DOHH2 (cell line): ENCODE results near the gene EID1.

ENCODE experiments used
- H3F3A ChIP-seq: fragments of 200-600 bp; sonication (generic), shearing (Covaris generic); 2 replicates; pipeline ENCODE4 v1.6.0; 2016; ENCODE audit warnings: antibody characterized with exemption, mild to moderate bottlenecking; ENCODE audit not compliant: control insufficient read depth, insufficient read depth
- H3K27ac ChIP-seq: fragments of 200-600 bp; sonication (generic); 2 replicates; pipeline ENCODE4 v1.5.1; 2014; ENCODE audit warnings: low read depth, mild to moderate bottlenecking, low read length, moderate library complexity
- H3K27me3 ChIP-seq: fragments of 200-600 bp; sonication (generic); 2 replicates; pipeline ENCODE4 v1.6.1; 2014; ENCODE audit warnings: mild to moderate bottlenecking, low read length, mixed read lengths; ENCODE audit not compliant: control insufficient read depth
- H3K36me3 ChIP-seq: fragments of 200-600 bp; sonication (generic); 2 replicates; pipeline ENCODE4 v1.6.1; 2014; ENCODE audit warnings: mild to moderate bottlenecking, low read length, moderate library complexity, mixed read lengths; ENCODE audit not compliant: control insufficient read depth
- H3K4me1 ChIP-seq: fragments of 200-600 bp; sonication (generic); 2 replicates; pipeline ENCODE4 v1.6.1; 2014; ENCODE audit warnings: mild to moderate bottlenecking, low read length, mixed read lengths; ENCODE audit not compliant: control insufficient read depth
- H3K4me2 ChIP-seq: fragments of 200-600 bp; sonication (generic); 2 replicates; pipeline ENCODE4 v1.6.0; 2014; ENCODE audit warnings: mild to moderate bottlenecking, low read length, moderate library complexity
- H3K4me3 ChIP-seq: fragments of 200-600 bp; sonication (generic); 2 replicates; pipeline ENCODE4 v1.5.1; 2014; ENCODE audit warnings: mild to moderate bottlenecking, low read length, mixed read lengths
- H3K79me2 ChIP-seq: fragments of 200-600 bp; sonication (generic); 2 replicates; pipeline ENCODE4 v1.6.1; 2014; ENCODE audit warnings: mild to moderate bottlenecking, low read length, mixed read lengths; ENCODE audit not compliant: control insufficient read depth
- H3K9me2 ChIP-seq: fragments of 200-600 bp; sonication (generic); replicated peaks from 2 replicates; pipeline ENCODE4 v1.6.1; 2014; ENCODE audit warnings: mild to moderate bottlenecking, low read length, mixed read lengths; ENCODE audit not compliant: control insufficient read depth
- H3K9me3 ChIP-seq: fragments of 200-600 bp; sonication (generic); 2 replicates; pipeline ENCODE4 v1.6.1; 2014; ENCODE audit warnings: antibody characterized with exemption, low read length, mixed read lengths; ENCODE audit not compliant: control insufficient read depth, insufficient read depth
- H4K20me1 ChIP-seq: fragments of 200-600 bp; sonication (generic); 2 replicates; pipeline ENCODE4 v1.6.0; 2014; ENCODE audit warnings: low read depth, mild to moderate bottlenecking, antibody characterized with exemption, low read length, moderate library complexity; ENCODE audit not compliant: control insufficient read depth, insufficient read depth
- EZH2phosphoT487 ChIP-seq: fragments of 200-600 bp; sonication (generic); IDR thresholded peaks from 2 replicates; pipeline ENCODE4 v1.6.1; 2017; ENCODE audit warnings: borderline replicate concordance, mild to moderate bottlenecking, antibody characterized with exemption, low read length, moderate library complexity, mixed read lengths
- TF ChIP-seq, protein P1 (sequence below): fragments of 200-600 bp; sonication (generic); IDR thresholded peaks from one replicate; pipeline ENCODE4 v1.5.1; 2014; ENCODE audit warnings: antibody characterized with exemption, mild to moderate bottlenecking, low read depth, low read length; ENCODE audit not compliant: poor library complexity, severe bottlenecking

EID1 gene

DNA sequence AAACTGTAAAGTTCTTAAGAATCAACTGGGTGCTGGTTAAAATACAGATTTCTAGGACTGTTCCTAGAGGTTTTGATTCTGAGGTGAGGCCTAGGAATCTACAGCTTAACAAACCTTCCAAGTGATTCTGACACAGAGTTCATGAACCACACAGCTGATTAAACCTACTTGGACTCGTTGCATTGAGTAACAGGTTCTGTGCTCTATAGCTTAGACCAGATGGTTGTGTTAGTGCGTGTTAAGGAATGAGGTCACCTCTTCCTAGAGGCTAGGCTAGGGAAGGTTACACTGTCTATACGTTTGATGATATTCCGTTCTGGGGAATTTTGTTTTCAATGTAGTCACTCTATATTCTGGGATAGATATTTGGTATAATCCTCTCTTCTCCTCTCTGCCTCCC lies 21.9 kb downstream of the EID1 start:
- TF ChIP-seq EZH2phosphoT487: no peak
- TF ChIP-seq, protein P1, sequence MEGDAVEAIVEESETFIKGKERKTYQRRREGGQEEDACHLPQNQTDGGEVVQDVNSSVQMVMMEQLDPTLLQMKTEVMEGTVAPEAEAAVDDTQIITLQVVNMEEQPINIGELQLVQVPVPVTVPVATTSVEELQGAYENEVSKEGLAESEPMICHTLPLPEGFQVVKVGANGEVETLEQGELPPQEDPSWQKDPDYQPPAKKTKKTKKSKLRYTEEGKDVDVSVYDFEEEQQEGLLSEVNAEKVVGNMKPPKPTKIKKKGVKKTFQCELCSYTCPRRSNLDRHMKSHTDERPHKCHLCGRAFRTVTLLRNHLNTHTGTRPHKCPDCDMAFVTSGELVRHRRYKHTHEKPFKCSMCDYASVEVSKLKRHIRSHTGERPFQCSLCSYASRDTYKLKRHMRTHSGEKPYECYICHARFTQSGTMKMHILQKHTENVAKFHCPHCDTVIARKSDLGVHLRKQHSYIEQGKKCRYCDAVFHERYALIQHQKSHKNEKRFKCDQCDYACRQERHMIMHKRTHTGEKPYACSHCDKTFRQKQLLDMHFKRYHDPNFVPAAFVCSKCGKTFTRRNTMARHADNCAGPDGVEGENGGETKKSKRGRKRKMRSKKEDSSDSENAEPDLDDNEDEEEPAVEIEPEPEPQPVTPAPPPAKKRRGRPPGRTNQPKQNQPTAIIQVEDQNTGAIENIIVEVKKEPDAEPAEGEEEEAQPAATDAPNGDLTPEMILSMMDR: no peak
- Histone ChIP-seq H3K9me2 (no peaks in the 10 kb centered on the region), H3K27me3 (peaks cover 9% of the 10 kb centered on the region)

DNA sequence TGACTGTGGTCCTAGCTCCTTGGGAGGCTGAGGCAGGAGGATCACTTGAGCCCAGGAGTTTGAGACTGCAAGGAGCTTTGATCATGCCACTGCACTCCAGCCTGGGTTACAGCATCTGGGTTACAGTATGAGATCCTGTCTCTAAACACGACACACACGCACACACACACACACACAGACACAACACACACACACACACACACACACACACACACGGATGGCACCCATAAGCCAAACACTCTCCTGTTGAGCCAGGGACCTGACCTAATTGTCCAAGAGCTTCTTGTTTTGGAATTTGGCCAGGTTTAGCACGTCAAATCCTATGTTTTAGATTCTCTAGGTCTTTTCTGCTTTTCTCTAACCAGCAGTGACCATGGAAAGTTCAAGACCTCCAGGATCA lies 26.8 kb downstream of the EID1 start:
- no peaks in the 10 kb centered on the region for H3F3A ChIP-seq
- no peaks in the 10 kb centered on the region for H3K79me2 ChIP-seq
- H4K20me1 ChIP-seq: no peaks in the 10 kb centered on the region
- H3K27ac ChIP-seq: no peak overlapping the region
- TF ChIP-seq, protein P1: no peak
- no peak for TF ChIP-seq EZH2phosphoT487
- no peaks in the 10 kb centered on the region for H3K27me3 ChIP-seq
- no peaks in the 10 kb centered on the region for H3K9me2 ChIP-seq
- H3K4me3 ChIP-seq: no peak overlapping the region
- H3K9me3 ChIP-seq: no peaks in the 10 kb centered on the region
- no peak overlapping the region for H3K4me2 ChIP-seq
- H3K36me3 ChIP-seq: no peaks in the 10 kb centered on the region
- H3K4me1 ChIP-seq: no peaks in the 10 kb centered on the region

More for the DNA sequence above, 21.9 kb downstream of the EID1 start:
- H3K4me3 ChIP-seq: no peak overlapping the region
- H3K79me2 ChIP-seq: no peaks in the 10 kb centered on the region
- H3F3A ChIP-seq: no peaks in the 10 kb centered on the region
- no peak overlapping the region for H3K4me2 ChIP-seq
- no peak overlapping the region for H3K27ac ChIP-seq
- H3K4me1 ChIP-seq: no peaks in the 10 kb centered on the region
- no peaks in the 10 kb centered on the region for H3K9me3 ChIP-seq
- no peaks in the 10 kb centered on the region for H3K36me3 ChIP-seq
- no peaks in the 10 kb centered on the region for H4K20me1 ChIP-seq

DNA sequence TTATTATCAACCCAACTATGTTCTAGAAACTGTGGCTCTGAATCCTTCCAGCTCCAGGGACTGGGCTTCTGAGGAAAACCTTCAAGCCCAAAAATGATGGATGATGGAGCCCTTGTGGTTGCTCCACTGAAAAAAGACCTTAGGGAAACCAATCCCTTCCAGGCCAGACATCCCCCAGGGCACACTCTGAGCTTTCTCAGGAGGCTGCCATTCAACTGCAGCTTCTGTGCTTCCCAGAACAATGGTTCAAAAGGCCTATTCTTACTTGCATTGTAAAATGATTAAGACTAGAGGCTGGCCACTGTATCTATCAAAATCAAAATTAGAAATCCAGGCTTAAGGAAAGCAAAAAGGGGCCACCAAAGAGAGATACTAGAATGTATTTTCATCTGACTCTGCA lies 27.3 kb downstream of the EID1 start:
- H3K4me1 ChIP-seq: no peaks in the 10 kb centered on the region

More for the DNA sequence above, 27.3 kb downstream of the EID1 start:
- Histone ChIP-seq H3K79me2 (no peaks in the 10 kb centered on the region), H3K27me3 (no peaks in the 10 kb centered on the region), H3K9me2 (no peaks in the 10 kb centered on the region), H3K4me3 (no peak overlapping the region), H3F3A (no peaks in the 10 kb centered on the region), H3K9me3 (no peaks in the 10 kb centered on the region), H3K36me3 (no peaks in the 10 kb centered on the region), H4K20me1 (no peaks in the 10 kb centered on the region), H3K27ac (no peak overlapping the region), H3K4me2 (no peak overlapping the region)
- TF ChIP-seq, protein P1: no peak
- TF ChIP-seq EZH2phosphoT487: no peak
